ENCODE data around the gene KRTAP5-6.
A peak's percentile ranks its signal among the peaks of the same experiment; 100 is the strongest.
"Not testable (repeated sequence)": the region's sequence is repeated elsewhere in the genome, so short reads cannot be mapped to it uniquely, and the experiment has no call there.

The KRTAP5-6 gene

DNA sequence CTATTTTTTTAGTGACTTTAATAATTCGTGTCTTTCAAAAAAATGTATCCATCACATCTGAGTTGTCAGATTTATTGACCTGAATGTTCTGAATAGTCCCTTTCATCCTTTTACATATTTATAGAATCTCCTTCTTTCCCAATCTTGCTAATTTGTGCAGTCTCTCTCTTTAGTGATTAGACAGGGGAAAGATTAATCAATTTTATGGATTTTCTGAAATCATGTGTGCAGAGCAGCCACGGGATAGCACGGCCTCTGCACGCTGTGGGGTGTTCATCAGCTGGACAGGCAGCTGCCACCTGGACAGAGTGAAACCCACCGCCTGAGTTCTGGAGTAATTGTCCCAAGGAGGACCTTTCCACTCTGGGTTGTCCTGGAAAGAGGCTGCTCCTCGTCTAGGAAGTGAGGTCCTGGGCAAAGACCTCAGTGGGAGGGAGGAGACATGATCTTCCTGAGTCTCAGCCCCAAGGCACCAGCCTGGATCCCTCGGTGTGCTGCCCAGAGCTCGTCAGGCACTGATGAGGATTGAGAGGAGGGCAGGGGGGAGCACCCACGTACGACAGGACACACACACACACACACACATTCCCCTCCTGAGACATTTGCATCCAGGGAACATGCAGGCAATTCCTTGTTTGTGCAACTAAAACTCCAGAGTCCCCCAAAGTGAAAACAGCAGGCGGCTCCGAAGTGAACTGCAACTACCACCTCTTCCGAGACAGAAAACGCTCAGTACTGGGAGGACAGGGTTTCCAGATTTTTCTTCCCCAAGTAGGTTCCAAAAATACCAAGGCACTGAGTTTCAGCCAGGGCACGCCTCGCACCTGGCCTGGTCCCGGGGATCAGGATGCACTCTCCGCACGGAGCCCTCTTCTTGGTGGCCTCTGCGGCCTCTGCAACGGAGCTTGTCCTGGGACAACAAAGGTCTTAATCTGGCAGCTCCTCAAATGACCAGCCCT lies 22.5 kb upstream of the KRTAP5-6 start:
- POLR2A ChIA-PET, result no interaction called here
- DNase-seq (ENCODE audit: extremely low spot score), result peak; percentile 14
- TF ChIP-seq, protein P1, sequence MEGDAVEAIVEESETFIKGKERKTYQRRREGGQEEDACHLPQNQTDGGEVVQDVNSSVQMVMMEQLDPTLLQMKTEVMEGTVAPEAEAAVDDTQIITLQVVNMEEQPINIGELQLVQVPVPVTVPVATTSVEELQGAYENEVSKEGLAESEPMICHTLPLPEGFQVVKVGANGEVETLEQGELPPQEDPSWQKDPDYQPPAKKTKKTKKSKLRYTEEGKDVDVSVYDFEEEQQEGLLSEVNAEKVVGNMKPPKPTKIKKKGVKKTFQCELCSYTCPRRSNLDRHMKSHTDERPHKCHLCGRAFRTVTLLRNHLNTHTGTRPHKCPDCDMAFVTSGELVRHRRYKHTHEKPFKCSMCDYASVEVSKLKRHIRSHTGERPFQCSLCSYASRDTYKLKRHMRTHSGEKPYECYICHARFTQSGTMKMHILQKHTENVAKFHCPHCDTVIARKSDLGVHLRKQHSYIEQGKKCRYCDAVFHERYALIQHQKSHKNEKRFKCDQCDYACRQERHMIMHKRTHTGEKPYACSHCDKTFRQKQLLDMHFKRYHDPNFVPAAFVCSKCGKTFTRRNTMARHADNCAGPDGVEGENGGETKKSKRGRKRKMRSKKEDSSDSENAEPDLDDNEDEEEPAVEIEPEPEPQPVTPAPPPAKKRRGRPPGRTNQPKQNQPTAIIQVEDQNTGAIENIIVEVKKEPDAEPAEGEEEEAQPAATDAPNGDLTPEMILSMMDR (IDR thresholded peaks at IDR 0.05; ENCODE audit: control extremely low read depth, extremely low read depth, low read depth, missing control alignments), result no peak
- CTCF ChIA-PET, result interaction anchor here (1.1 to 4.0 kb wide), 3 partner anchors 20 to 22 kb away, joined by 5 to 15 read pairs (median 7); no protein-coding TSS in a partner anchor

DNA sequence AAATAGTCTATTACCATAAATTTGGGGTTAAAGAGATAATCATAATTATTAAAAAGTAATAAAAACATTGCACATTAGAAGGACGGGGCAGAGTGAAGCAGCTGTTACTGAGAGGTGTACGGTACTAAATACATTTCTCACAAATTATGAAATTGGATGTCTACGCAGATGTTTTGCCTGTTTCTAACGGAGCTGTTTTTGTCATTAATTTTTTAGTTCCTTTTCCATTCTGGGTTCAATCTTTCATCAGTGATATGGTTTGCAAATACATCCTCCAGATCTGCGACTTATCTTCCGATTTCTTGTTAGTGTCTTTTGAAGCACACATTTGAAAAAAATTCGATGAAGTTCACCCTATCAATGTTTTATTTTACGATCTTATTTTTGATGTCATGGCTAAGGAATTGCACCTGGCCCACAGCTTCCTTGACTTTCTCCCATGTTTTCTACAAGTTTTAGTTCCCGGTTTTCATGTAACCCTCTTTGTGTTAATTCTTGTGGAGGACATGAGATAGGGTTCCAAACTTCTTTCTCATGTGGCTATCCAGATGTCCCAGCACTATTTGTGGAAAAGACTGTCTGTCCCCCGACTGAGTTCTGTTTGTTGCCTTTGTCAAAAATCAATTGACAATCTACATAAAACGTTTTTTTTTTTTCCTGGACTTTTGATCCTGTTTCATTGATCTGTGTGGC lies 21.3 kb upstream of the KRTAP5-6 start:
- no peak for DNase-seq (ENCODE audit: extremely low spot score)
- TF ChIP-seq, protein P1 (IDR thresholded peaks at IDR 0.05; ENCODE audit: control extremely low read depth, extremely low read depth, low read depth, missing control alignments), result no peak
- ChIA-PET CTCF (interaction anchor here (1.1 to 4.0 kb wide), 2 partner anchors 18 to 23 kb away, joined by 5 to 15 read pairs; no protein-coding TSS in a partner anchor), POLR2A (no interaction called here)

DNA sequence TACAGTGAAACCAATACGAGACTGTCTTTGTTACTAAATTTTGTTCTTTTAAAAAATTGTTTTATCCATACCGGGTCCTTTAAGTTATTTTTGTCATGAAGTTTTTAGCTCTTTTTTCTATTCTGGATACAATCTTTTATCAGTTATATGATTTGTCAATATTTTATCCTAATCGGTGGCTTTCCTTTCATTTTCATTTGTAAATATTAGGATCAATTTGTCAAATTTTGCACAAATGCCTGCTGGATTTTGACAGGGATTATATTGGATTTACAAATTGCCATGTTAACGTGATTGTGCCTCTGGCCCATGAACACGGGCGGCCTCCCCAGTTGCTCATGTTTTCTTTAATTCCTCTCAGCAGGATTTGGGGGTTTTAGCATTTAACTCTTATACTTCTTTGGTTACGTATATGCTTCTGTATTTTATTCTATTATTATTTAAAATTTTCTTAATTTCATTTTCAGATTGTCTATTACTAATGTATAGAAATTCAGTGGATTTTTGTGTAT lies 20.7 kb upstream of the KRTAP5-6 start:
- TF ChIP-seq, protein P1 (IDR thresholded peaks at IDR 0.05; ENCODE audit: control extremely low read depth, extremely low read depth, low read depth, missing control alignments), result no peak
- ChIA-PET POLR2A (no interaction called here), CTCF (interaction anchor here (4.0 kb wide), 1 partner anchor 18 kb away, joined by 15 read pairs; no protein-coding TSS in a partner anchor)
- DNase-seq (ENCODE audit: extremely low spot score), result no peak

DNA sequence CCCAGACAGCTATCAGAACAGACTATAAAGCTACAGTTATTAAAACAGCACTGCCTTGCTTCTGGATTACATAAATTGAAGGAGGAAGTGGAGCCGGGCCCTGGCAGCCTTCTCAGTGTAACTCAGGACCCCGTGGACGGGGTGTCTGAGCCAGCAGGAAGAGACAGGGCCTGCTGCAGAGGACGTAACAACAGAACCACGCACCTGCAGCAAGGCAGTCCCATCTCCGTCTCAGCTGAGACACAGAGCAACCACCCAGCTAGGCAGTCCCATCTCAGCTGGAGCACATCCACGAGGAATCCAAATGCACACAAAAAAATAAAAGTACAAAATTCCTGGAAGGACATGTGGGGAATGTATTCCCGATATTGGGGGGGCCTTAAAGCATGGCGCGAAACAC lies 17.1 kb upstream of the KRTAP5-6 start:
- TF ChIP-seq, protein P1 (IDR thresholded peaks at IDR 0.05; ENCODE audit: control extremely low read depth, extremely low read depth, low read depth, missing control alignments), result no peak
- DNase-seq (ENCODE audit: extremely low spot score), result no peak
- ChIA-PET POLR2A (no interaction called here), CTCF (interaction anchor here (1.2 to 5.3 kb wide), 5 partner anchors 12 to 472 kb away, joined by 3 to 51 read pairs (median 6); no protein-coding TSS in a partner anchor)

DNA sequence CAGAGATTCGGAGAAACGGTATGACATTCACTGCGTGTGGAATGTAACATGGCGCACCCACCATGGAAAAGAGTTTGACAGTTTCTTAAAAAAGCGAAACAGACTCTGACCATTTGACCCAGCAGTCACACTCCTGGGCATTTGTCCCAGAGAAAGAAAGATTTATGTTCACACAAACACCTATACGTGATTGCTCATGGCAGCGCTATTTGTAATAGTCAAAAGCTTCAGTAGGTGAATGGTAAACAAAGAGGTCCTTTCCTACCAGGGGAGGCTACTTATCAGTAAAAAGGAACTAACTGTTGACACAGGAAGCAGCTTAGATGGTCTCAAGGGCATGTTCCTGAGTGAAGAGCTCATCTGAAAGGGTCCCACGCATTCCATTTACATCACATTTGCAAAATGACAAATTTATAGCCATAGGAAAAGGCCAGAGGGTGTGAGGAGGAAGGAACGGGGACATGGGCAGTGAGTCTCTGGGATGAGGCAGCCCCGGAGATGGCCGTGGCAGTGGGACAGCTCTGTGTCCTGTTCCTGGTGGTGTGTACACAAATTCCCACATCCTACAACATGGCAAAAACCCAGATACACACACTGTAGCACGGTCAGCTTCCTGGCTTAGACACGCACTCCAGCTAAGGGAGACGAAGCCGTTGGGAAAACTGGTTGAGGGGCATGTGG lies 14.6 kb upstream of the KRTAP5-6 start:
- CTCF ChIA-PET, result interaction anchor here (1.3 to 5.3 kb wide), 4 partner anchors 10 to 468 kb away, joined by 3 to 51 read pairs (median 4); no protein-coding TSS in a partner anchor

DNA sequence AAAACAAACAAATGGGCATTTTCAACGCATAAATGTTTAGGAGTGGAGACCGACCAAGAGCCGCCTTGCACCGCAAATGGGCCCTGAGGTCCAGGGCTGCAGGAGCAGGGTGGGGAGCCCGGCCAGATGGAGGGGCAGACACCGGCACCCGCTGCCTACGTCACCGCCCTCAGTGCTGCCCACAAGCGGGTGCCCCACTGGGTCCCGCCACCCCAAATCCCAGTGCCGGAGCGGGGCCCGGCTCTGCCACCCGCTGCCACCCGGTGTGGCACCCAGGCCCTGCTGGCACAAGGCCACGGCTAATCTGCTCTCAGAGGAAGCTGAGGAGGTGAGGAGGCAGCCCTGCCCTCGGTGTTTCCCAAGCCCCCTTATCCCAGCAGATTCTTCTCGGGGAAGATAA lies 13.8 kb upstream of the KRTAP5-6 start:
- POLR2A ChIA-PET, result not testable (repeated sequence)
- CTCF ChIA-PET, result interaction anchor here (1.3 to 5.3 kb wide), 3 partner anchors 9 to 467 kb away, joined by 3 to 51 read pairs (median 4); no protein-coding TSS in a partner anchor

More for the DNA sequence above, 14.6 kb upstream of the KRTAP5-6 start:
- POLR2A ChIA-PET, result no interaction called here
- DNase-seq (ENCODE audit: extremely low spot score), result no peak
- TF ChIP-seq, protein P1 (IDR thresholded peaks at IDR 0.05; ENCODE audit: control extremely low read depth, extremely low read depth, low read depth, missing control alignments), result no peak

DNA sequence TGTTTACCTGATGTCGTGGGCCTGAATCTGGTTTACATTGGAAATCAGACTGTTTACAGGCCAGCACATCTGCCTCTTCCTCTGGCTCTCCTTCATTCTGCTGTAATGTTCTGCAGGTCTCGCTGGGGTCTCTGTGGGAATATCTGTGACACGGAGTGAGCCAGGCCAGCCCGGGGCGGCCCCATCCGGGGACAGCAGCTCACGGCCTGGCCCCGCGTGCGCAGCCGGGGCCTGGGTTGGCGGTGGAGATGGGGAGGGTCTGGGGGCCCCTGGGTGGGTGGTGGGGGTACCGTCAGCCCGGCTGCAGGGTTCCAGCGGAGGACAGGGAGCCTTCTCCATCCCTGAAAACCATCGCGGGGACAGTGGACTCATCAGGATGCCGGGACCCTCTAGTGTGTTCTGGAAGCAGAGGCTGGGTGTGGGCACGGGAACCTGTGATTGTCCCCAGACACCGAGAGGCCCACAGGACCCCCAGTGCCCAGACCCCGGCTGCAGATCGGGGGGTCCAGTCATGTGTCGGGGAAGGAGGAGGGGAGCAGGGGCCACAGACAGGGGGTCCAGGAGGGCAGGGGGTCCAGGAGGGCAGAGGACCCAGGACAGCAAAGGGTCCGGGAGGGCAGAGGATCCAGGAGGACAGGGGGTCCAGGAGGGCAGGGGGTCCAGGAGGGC lies 13.0 kb upstream of the KRTAP5-6 start:
- POLR2A ChIA-PET; DNase-seq (ENCODE audit: extremely low spot score): not testable (repeated sequence)
- CTCF ChIA-PET, result interaction anchor here (1.3 kb wide), 1 partner anchor 466 kb away, joined by 3 read pairs; no protein-coding TSS in a partner anchor

More for the DNA sequence above, 13.8 kb upstream of the KRTAP5-6 start:
- not testable (repeated sequence) for DNase-seq (ENCODE audit: extremely low spot score)

DNA sequence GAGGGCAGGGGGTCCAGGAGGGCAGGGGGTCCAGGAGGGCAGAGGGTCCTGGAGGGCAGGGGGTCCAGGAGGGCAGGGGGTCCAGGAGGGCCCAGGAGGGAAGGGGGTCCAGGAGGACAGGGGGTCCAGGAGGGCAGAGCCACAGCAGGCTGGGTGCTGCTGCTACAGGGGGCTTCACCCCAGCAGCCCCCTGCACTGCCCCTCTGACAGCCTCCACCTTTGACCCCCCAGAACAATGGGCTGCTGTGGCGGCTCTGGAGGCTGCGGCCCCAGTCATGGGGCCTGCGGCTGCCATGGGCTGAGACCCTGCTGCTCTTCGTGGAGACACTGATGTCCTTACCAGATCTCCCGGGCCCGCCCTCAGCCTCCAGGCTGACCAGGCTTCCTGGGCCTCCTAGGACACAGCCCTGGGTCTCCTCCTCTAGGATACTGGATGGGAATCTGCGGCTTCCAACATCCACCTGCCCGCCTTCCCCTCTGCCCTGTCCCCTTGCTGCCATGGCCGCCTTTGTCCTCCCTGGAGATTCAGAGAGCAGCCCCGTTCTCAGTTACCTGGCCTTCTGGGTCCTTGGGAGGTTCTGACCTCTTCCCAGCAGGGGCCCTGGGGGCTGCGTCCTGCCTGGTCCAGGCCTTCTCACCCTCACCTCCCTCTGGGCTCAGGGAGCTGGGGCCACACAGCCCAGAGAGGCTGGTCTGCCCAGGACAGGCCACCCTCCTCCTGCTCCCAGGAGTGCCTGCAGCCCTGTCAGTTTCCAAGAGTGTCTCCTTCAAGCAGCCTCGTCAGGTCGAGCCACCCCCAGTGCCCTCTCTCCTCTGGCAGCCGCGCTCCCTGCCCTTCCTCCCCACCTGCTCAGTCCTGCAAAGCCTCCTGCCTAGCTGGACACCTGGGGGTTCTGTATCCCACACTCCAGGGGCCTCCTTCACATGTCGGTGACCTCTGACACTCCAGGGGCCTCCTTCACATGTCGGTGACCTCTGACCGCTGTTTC lies 11.8 kb upstream of the KRTAP5-6 start:
- CTCF ChIA-PET; POLR2A ChIA-PET; DNase-seq (ENCODE audit: extremely low spot score): not testable (repeated sequence)

DNA sequence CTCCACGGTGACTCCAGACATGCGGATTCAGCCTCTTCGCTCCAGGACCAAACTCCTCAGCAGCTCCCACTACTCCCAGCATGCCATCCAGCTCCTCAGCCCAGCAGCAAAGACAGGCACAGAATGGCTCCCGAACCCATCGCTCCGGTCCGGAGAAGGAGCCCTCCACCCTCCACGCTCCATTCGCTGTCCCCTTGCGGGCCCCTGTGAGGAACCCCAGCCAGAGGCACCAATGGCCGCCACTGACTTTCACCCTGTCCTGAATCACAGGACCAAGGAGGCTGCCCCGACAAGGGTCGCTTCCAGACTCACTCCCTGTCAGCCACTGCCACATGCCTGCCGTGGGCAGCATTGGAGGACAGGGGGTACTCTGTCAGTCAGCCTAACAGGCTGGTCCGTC lies 10.8 kb upstream of the KRTAP5-6 start:
- DNase-seq (ENCODE audit: extremely low spot score); CTCF ChIA-PET; POLR2A ChIA-PET: not testable (repeated sequence)

Measured in GM10248 (cell line).